HepG2 (cell line): ENCODE results near the gene STIM1.

Source experiments
- ASH2L ChIP-seq: fragments of 300-600, 200-600 bp; sonication (generic); IDR thresholded peaks from 2 replicates; pipeline ENCODE4 v1.7.0; 2017; ENCODE audit warnings: low read depth, mild to moderate bottlenecking, moderate library complexity, mixed read lengths, low read length; ENCODE audit not compliant: insufficient read length
- CTCF ChIP-seq: sonication (generic); formaldehyde crosslinking; IDR thresholded peaks from 2 replicates; pipeline ENCODE4 v1.5.0; 2020; ENCODE audit warnings: mild to moderate bottlenecking, missing genetic modification reagents, moderate library complexity
- HNRNPH1 ChIP-seq: fragments of 200-400 bp; formaldehyde crosslinking; optimal IDR thresholded peaks from 2 replicates; pipeline ENCODE3; 2017; ENCODE audit warnings: mild to moderate bottlenecking, low read depth, low read length
- MAFK ChIP-seq, 2 experiments: IDR thresholded peaks in 1 of 2; conservative IDR thresholded peaks in 1 of 2; 2 replicates each; pipeline ENCODE4 v1.6.1; 2011; ENCODE audit warnings: improper control_type of control experiment in 2 of 2, low read length in 2 of 2
- MAX ChIP-seq: IDR thresholded peaks from 2 replicates; pipeline ENCODE4 v1.6.1; 2012; ENCODE audit warnings: inconsistent platforms
- POLR2A ChIP-seq, 2 experiments: IDR thresholded peaks; 2 replicates each; pipeline ENCODE4 v1.6.1; 2011; ENCODE audit warnings: low read depth in 2 of 2, low read length in 2 of 2, mild to moderate bottlenecking in 1 of 2, moderate library complexity in 1 of 2; ENCODE audit not compliant: insufficient read depth in 1 of 2
- RNF2 ChIP-seq: fragments of 450-650 bp; conservative IDR thresholded peaks from 2 replicates; pipeline ENCODE4 v1.6.1; 2016; ENCODE audit warnings: low read depth
- TAF1 ChIP-seq: sonication (generic); formaldehyde crosslinking; IDR thresholded peaks from 2 replicates; pipeline ENCODE4 v1.4.0; 2020; ENCODE audit warnings: missing genetic modification reagents
- ZNF547 ChIP-seq: sonication (generic); formaldehyde crosslinking; IDR thresholded peaks from 2 replicates; pipeline ENCODE4 v1.5.1; 2020; ENCODE audit warnings: mild to moderate bottlenecking, missing genetic modification reagents

GRCh38 chr11:4115128-4115527, 259.7 kb downstream of the STIM1 start:
- TF ChIP-seq MAX (no peak), RNF2 (no peak), MAFK (conservative IDR thresholded peaks at IDR 0.05 in 1 of 2, IDR thresholded peaks at IDR 0.05 in 1 of 2; ENCODE audit: low read length in 2 of 2) (no peak), POLR2A (IDR thresholded peaks at IDR 0.05; ENCODE audit: insufficient read depth in 1 of 2, low read depth in 2 of 2, low read length in 2 of 2) (no peak), ASH2L (no peak), CTCF (no peak), HNRNPH1 (no peak), TAF1 (no peak), ZNF547 (CRISPR knock-in tag) (no peak)
